HG03175 (cell line): ENCODE results near the gene TAMALIN.

ENCODE experiments used
- ATAC-seq: cut with Tn5 transposase; IDR thresholded peaks from one replicate; pipeline ENCODE4 v1.9.1; 2021; ENCODE audit warnings: mild to moderate bottlenecking, moderate library complexity; ENCODE audit not compliant: unreplicated experiment

Gene TAMALIN

DNA sequence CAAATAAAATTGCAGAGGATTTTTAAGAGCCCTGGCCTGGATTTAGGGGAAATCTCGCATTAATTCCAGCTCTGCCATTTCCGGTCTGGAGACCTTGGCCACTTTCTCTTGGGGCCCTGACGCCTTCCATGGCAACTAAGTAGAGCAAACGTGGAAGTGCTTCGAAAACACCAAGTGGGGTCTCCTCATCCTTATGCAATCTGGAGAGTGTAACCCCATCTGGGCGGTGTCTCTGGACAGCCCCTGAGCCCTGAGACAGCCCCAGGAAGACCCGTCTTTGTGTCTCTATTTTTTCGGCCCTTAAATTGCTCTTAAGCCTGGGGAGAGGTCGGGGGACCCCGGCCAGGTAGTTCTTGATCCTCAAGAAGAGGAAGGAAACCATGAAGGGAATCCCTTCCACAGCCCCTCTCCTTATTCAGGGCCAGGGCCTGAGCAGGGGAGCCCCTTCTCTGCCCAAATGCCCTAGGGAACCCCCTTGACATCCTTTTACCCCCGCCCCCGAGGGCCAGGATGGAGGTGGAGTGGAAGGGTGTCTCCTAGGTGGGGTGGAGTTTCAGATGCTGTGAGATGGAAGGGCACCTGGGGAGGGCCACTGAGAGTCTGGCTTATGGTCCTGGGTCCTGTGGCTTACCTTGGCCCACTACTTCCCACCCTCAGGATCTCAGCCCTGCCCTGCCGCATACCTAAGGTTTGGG lies 26.8 kb downstream of the TAMALIN start:
- no peak for ATAC-seq

DNA sequence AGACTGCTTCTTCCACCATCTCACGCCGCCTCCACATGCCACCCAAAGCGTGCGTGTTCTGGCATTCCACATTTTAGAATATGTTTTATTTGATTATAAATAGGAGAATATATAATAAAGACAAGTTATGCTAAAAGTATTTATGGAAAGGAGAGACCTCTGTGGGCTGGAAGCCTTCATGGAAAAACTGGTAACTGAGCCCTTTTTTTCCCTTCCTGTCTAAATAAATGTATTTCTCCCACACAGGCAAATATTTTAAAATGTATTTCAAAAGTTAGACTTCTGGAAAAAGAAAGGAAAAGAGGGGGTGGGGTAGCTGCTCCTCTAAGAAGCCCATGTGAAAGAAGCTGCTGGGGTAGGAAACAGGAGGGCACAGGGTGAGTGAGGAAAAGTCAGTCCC lies 28.4 kb downstream of the TAMALIN start:
- ATAC-seq: no peak

DNA sequence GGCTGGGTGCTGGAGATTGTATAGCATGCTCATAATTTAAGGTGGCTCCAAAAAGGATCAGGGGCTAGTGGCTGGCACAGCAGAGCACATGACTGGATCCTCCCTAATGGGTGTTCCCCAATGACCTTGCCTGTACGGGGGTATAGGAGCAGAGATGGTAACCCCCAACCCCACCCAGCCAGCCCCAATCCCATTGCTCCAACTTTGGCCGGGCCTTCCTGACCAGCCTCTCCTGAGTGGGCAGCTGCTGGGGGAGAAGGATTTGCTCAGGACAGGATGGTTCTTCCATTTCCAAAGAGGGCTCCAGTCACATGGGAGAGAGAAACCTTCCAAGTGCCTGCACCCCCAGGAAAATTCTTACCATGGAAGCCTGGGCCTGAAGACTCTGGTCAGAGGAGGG lies 29.2 kb downstream of the TAMALIN start:
- ATAC-seq: no peak

DNA sequence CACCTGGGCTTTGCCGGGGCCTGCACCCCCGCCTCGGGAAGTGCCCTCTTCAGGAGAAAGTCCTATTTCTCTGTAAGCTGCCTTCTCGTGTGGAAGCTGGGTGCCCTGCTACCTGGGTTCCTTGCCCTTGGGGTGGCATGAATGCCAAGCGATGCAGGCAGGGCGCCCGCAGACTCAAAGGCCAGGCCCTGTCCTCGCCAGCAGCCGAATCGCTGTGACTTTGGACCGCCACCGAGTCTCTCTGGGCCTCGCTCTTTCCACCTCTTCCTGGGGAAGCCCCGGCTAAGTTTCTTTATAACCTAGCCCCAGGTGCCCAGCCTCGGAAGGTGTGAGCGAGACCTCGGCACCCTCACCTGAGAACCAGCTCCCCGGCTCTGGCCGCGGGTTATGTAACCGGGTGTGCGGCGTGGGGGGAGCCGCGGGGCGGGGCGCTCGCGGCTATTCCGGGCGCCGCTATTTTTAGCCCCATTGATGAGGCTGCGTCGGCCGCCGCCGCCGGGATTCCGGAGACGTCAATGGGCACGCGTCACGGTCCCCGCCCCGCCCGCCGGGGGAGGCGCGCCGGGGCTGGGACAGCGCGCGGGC lies 29.9 kb downstream of the TAMALIN start:
- peak; percentile 44 for ATAC-seq

DNA sequence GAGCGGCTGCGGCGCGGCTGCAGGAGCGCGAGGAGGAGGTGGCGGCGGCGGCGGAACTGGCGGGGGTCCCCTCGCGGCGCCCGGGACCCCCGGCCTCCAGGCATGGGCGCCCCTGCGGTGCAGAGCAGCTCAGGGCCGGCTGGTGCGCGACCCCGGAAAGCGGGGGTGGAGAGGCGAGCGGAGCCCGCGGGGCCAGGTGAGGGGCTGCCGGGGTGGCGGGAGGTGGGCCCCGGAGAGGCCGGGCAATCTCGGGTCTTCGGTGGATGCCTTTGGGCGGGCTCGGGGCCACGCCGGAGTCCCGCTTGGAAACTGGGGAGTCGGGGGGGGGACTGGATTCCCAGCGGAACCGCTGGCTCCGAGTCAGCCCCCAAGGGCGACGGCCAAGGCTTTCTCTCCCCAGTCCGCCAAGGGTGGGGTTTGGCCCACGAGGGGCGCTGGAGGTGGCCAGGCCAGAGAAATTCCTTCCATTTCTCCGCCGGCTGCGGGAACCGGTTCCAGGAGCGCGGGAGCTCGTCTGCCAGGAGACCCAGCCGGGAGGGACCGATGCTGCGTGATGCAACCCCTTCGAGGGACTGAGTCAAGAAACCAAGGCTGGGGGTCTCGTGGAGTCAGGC lies 30.6 kb downstream of the TAMALIN start:
- no peak for ATAC-seq

DNA sequence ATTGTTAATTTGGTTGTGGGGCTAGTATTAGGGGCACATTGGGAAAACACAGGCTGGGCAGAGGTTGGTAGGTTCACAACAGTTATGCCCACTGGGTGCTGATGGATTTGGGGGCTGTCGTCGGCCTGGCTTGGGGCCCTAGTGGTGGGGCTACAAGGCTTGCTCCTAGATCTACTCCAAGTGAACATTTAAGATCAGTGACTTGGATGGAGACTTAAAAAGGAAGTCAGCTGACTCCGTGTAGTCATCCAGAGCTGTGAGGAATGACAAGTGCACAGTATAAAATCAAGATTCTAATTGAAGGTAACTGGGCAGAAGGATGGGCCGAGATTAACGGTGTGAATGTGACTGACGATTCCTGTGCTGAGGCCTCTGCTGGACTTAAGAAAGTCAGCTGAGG lies 31.7 kb downstream of the TAMALIN start:
- ATAC-seq: no peak

DNA sequence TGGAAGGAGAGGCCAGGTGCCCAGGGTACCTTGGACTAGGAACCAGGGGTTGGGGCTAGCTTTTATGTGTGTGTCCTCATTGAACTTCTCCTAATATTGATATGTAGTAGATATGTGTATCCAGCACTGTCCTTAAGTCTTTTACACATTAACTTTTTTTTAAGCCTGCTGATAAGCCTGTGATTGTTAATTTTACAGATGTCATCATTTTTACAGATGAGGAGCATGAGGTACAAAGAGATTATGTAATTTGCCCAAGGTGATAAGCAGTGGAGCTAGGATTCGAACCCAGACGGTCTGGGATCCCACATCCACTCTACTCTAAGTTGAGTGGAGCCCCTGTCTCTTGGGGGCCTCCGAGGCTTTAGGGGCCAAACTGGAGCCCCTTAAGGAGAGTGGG lies 34.3 kb downstream of the TAMALIN start:
- ATAC-seq: no peak

DNA sequence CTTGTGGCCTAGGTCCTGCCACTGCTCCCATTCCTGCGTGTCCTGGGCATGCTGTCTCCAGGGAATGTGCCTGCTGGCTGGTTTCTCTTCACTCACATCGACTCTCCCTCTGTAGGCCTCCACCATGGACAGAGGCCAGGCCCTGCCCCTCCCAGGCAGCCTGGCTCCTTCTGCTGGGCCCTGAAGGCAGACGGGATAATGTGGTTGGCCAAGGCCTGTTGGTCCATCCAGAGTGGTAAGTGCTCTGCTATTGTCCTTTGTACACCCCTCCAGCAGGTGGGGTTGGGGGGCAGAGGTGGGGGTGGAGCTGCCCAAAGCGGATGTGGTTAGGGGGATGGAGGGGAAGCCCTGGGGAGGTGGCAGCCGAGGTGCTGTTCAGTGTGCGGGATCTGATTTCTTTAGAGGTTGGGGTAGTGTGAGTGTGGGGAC lies 35.0 kb downstream of the TAMALIN start:
- no peak for ATAC-seq

DNA sequence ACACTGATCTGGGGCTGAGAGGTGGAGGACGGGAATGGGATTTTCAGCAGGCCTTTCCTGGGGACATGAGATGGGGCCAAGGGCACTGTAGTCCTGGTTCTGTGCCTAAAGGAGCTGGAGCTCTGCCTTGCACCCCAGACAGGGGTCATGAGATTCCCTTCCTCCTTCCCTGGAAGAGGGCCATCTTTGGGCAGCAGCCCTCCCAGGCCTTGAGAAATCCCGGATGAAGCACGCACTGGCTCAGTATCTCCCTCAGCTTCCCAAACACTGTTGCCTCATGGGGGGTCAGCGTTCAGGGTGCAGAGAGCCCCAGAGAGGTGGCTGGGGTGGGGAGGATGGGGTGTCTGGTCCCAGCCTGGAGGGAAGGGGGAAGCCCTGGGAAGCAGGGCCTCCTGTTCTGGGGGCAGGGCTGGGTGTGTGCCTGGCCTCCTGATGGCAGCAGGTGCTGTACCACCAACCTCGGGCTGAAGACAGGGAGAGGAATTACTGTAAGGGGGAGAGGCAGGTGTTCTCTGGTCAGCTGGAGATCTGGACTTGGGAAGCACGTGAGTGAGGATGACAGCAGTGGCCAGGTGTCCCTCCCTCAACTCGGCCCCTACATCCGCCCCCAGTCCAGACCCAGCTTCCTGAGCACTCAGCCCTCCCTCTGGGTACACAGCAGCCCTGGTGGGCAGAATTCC lies 36.1 kb downstream of the TAMALIN start:
- no peak for ATAC-seq

DNA sequence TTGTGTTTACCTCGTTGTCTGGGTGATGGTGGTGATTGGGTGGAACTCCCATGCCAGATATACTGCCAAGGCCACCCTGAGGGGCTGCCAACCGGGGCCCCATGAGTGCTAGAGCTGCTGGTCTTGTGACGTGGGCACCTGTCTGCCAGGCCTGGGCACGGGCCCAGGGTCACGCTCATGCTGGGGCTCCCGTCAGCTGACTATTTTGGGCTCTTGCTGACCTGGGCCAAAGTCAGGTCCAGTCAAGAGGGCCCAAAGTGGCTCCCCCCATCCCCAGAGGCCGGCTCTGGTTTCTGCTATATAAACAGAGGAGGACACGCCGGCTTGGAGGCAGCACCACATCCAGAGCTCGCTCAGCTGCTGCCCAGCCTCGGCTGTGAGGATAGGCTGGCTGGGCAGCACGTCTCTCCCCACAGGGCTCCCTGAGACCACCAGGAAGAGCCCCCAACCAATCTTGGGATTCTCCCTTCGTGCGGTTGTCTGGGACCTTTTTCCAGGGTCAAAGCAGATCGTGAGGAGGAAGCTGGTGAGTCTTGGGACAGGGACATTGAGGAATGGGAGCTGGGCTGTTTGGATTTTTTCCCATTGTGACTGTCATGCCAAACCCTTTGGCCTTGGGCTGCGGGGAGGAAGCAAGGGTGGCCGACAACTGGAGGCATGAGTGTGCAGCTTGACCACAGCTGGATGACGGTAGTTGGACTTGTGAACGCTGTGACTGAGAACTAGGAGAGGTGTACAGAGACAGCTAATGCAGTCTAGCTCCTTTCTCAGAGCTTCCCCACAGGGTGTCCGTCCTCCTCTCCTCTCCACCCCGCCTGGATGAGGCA lies 36.9 kb downstream of the TAMALIN start:
- no peak for ATAC-seq

DNA sequence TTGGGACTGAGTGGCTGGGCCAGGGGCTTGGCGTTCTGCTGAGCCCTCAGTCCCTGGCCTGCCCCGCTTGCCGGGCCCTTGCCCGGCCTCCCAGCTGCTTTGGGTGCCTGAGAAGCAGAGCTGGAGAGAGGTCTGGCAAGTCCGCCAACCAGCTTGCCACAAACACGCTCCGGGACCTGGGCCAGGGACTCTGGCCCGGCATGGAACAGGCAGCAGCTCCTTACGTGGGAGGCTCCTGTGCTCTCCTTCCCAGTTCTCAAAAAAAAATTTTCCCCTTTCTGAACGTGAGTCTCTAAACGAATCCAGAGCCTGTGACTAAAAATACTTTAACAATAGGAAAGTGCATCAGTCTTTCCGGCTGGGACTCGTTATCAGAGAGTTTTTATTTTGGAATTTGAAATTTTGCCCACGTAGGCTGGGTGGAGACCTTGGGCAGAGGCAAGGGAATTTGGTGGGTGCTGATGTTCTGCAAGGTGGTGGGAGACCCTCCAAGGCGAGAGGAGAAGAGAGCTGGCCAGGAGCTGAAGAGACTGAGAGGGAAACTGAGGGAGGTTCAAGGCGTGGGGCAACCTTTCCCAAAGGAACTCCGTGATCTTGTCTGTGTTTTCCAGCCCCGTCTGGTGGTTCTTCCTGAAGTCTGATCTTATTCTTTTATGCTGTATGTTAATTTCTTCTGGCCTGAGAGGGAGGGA lies 37.7 kb downstream of the TAMALIN start:
- ATAC-seq: no peak

DNA sequence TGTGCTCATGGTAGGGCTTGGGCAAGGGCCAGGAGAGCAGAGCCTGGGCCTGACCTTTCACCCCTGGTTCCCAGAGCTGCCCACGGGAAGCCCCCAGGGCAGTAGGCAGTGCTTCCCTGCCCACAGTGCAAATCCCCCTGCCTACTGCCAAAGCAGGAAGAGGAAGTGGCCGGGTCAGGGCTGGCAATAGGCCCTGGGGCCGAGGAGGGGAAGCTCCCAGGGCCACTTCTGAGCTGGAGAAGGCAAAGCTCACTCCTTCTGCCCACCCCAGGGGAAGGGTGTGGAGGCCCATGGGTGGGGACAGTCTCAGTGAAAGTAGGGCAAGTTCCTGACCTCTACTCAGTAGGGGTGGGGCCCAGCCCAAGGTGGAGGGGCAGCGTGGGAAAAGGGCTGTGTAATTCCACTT lies 39.1 kb downstream of the TAMALIN start:
- no peak for ATAC-seq

DNA sequence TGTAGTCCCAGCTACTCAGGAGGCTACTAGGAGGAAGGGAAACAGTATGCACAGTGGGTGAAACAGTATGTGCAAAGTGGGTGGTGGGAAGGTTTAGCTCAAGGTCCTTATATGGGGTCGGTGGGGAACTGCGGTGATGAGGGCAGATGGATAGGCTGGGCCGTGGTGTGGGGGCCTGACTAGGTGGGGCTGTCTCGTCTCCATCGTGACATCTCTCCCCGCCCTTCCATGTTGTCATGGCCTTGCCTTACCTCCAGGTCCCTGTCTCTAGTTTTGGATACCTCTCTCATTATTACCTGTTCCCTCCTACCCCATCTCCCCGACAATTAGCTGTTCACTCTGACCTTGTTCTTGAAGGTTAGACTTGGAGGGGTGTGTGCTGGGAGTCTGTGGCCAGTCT lies 40.1 kb downstream of the TAMALIN start:
- ATAC-seq: no peak

DNA sequence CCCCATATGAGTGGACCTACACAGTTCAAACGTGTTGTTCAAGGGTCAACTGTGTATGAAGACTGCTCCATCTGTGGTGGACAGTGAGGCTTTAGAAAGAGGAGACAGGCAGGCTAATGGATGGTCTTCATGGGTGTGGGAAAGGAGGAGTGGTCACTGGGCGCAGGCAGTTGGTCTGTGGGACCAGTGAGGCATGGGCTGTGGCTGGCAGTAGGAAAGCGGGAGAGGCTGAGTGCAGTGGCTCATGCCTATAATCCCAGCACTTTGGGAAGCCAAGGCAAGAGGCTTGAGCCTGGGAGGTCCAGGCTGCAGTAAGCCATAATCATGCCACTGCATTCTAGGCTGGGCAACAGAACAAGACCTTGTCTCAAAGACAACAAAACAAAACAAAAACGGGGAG lies 42.5 kb downstream of the TAMALIN start:
- ATAC-seq: no peak

DNA sequence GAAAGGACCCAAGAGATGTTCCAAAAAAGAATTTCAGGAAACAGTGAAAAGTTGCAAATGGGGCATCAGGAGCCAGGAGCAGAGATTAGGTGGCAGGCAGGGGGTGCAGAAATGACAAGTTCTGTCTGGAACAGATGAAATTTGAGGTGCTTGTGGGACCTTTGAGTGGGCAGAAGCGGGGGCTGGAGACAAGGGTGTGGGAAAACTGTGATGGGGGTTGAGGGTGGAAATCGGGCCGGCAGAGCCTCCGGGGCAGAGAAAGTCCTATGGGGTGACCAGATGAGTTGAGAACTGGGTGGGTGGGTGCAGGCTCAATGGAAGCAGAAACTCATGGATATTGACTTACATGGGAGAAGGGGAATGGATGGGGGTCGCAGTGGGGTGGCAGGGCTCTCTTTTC lies 42.9 kb downstream of the TAMALIN start:
- ATAC-seq: no peak

DNA sequence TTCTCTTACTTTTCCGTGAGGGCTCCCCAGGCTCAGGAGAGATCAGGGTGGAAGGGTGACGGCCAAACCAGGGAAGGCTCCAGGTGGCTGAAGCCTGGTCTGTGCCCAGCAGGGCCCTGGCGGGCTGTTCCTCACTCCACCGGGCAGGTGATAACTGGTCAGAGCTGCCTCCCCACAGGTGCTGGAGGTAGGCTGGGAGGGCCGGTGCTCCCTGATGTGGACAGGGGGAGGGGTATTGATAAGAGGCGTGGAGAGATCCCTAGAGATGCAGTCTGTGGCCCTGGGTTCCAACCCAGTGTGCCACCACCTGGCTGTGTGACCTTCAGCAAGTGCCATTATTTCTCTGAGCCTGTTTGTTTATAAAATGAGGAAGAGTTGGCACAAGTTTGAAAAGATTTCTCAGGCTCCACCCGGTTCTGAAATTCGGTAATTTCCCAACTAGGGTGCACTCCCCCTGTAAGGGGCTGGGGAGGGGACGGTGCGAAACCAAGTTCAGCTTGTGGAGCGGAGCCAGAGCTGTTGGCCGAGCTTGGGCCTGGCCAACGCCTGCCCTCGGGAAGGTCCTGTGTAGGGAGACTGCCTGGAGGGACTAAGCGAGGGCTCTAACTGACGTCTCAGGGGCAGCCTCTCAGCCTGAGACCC lies 43.5 kb downstream of the TAMALIN start:
- ATAC-seq: no peak

DNA sequence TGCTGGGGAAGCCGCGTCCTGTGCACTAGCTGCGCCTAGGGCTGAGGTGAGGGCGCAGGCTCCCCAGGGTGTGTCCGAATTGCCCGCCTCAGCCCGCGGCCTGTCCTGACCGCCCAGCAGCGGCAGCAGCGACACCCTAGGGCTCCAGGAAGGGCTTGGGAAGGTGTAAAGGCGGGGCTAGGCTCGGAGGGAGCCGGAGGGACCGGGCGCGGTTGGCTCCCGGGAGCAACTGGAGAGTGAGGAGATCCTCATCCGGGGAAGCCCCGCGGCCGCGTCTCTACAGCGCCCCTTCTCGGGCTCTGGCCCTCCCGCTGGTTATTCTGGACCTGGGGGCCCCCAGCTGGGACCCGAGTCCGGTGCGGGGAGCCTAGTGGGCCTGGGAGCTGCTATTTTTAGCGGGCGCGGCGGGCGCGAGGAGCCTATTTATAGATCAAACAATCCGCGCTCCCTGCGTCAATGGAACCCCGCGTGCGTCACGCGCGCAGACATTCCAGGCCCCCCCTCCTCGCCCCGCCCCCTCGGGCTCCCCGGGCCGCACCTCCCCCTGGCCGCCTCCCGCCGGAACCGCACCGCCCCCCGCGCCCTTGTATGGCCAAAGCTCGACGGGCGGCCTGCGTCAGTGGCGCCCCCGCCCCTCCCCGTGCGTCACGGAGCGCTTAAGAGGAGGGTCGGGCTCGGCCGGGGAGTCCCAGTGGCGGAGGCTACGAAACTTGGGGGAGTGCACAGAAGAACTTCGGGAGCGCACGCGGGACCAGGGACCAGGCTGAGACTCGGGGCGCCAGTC lies 44.2 kb downstream of the TAMALIN start, which contains the start of gene NR4A1:
Gene NR4A1, plus strand, starts transcription at position 685 of the 784 bp plus-strand sequence. CDS start 2,887 bp downstream, outside the sequence.
- peak; percentile 82 for ATAC-seq

DNA sequence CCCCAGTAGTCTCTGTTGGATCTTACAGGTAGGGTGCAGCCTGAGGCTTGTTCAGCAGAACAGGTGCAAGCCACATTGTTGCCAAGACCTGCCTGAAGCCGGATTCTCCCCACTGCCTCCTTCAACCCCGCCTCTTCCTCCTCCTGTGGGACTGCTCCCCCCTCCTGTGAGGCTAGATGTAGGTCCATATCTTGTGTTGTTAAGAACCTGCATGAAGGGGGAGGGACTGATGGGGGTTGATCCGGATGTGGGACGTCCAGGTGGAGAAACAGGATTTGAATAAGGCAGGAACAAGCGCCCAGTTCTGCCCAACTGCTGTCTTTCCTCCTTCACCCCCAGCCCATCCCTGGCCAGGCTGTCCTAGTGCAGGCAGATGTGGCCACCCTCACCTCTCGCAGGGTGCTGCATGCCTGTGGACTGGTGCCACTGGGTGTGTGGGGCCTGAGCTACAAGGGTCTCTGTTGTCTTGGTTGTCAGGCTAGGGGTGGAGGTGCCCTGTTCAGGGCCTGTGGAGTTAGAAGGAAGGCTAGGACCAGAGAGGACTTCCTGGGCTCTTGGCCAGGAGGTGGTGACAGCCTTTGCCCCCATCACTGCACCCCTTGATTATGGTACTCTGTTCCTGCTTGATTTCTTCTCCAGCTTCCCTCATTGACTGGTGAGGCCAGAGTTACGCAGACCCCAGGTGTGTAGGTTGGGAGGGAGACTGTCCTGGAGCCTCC lies 45.9 kb downstream of the TAMALIN start:
- no peak for ATAC-seq
